Psoas muscle (tissue), 8 donors: ENCODE measurements around the gene RPTOR. TPM values are rescaled to one million over a fixed set of nuclear protein-coding genes. Genes with fewer than 3 reads are reported as not detected.

Experiments
- ATAC-seq, 4 donors: fragments of 200-7000 bp; cut with Tn5 transposase; one replicate each; pipeline ENCODE4 v1.9.1; 2020; ENCODE audit warnings: moderate library complexity in 3 of 4, mild to moderate bottlenecking in 2 of 4
- DNase-seq, 2 donors: peaks; one replicate each; pipeline ENCODE4 v3.0.0-alpha.2; 2020
- H3K27ac ChIP-seq: fragments of 200-600 bp; one replicate; pipeline ENCODE4 v1.8.0; 2022
- H3K27me3 ChIP-seq, 3 donors: fragments of 200-600 bp in 1 of 3; one replicate each; pipeline versions ENCODE4 v1.6.1 to v1.8.0; 2013 to 2022; ENCODE audit warnings: low read length in 2 of 3, mild to moderate bottlenecking in 2 of 3, moderate library complexity in 1 of 3; ENCODE audit not compliant: insufficient read depth in 3 of 3
- H3K36me3 ChIP-seq, 2 donors: fragments of 200-600 bp in 1 of 2; one replicate each; pipeline versions ENCODE4 v1.6.1 to v1.8.0; 2013 to 2022; ENCODE audit warnings: low read depth in 1 of 2, mild to moderate bottlenecking in 1 of 2, moderate library complexity in 1 of 2; ENCODE audit not compliant: insufficient read depth in 1 of 2
- H3K4me1 ChIP-seq: fragments of 200-600 bp; one replicate; pipeline ENCODE4 v1.8.0; 2022
- H3K4me3 ChIP-seq: fragments of 200-600 bp; one replicate; pipeline ENCODE4 v1.8.0; 2022; ENCODE audit warnings: mild to moderate bottlenecking
- H3K9me3 ChIP-seq: fragments of 200-600 bp; one replicate; pipeline ENCODE4 v1.8.0; 2022
- WGBS, 3 donors: extraction: QIAGEN DNeasy Blood & Tissue Kit; methylation state at CpG; one replicate each; pipeline versions ENCODE4 v1.1.6 to v1.1.7; 2013; 5-methylcytosine and 5-hydroxymethylcytosine counted together
- intact Hi-C, 2 donors: fragments of 100-400 bp; cut with DNase I; formaldehyde crosslinking; loops; one replicate each; pipeline versions ENCODE4 v1.11.0 to v1.14.2; 2022
- polyA plus RNA-seq, 3 donors: library from polyadenylated mRNA; stranded (reverse); fragments of 200-250 nt; gene quantifications; one replicate each; pipeline ENCODE4 v1.2.3, GENCODE V29; 2013
- total RNA-seq, 4 donors: library from RNA; stranded (reverse); fragmentation: NEBNext Ultra II Directional in 2 of 4; extraction: Animal tissue kit (Norgen Biotek cat#: 25700) in 2 of 4; gene quantifications; one replicate each; pipeline versions ENCODE4 v1.2.1 to v1.2.4, GENCODE V29; 2021 to 2023
- TF ChIP-seq, protein P1 (sequence below): fragments of 200-600 bp; IDR thresholded peaks from one replicate; pipeline ENCODE4 v1.8.0; 2022; ENCODE audit warnings: antibody characterized with exemption
- donor health status: healthy with polysubstance abuse.
- donor health status: DM: no; HTN: no; CAD: no; lungs with moderate emphysema.
- donor health status: Bipolar disorder and iron deficiency.
- donor health status: healthy.
- donor health status: DM: yes; HTN: yes; CAD: no.
- donor health status: DM: no; HTN: no; CAD: no.
- donor health status: DM: no; HTN: no; CAD: no.
- donor health status: DM: yes; HTN: yes; CAD: no.

RPTOR gene
- total and polyA plus RNA-seq, 7 donors, result 13.6 to 82.2 (median 32.5) TPM

GRCh38 chr17:80852476-80853015, 307.9 kb downstream of the RPTOR start:
- no peak overlapping the region for H3K27ac ChIP-seq
- DNase-seq (peak in 1 of 2 donors; percentile 42), ATAC-seq (no peak)
- peaks cover 0 to 15% of the 10 kb centered on the region in 2 donors for H3K36me3 ChIP-seq
- no peaks in the 10 kb centered on the region for H3K27me3 ChIP-seq
- TF ChIP-seq, protein P1, sequence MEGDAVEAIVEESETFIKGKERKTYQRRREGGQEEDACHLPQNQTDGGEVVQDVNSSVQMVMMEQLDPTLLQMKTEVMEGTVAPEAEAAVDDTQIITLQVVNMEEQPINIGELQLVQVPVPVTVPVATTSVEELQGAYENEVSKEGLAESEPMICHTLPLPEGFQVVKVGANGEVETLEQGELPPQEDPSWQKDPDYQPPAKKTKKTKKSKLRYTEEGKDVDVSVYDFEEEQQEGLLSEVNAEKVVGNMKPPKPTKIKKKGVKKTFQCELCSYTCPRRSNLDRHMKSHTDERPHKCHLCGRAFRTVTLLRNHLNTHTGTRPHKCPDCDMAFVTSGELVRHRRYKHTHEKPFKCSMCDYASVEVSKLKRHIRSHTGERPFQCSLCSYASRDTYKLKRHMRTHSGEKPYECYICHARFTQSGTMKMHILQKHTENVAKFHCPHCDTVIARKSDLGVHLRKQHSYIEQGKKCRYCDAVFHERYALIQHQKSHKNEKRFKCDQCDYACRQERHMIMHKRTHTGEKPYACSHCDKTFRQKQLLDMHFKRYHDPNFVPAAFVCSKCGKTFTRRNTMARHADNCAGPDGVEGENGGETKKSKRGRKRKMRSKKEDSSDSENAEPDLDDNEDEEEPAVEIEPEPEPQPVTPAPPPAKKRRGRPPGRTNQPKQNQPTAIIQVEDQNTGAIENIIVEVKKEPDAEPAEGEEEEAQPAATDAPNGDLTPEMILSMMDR, result no peak
- peaks cover 31% of the 10 kb centered on the region for H3K4me1 ChIP-seq
- intact Hi-C loops, result no loop called here
- no peaks in the 10 kb centered on the region for H3K9me3 ChIP-seq
- WGBS, 3 donors, result 90 to 92% (median 90%) methylated on average over 11 of the region's 11 CpGs
- H3K4me3 ChIP-seq, result no peak overlapping the region

DNA sequence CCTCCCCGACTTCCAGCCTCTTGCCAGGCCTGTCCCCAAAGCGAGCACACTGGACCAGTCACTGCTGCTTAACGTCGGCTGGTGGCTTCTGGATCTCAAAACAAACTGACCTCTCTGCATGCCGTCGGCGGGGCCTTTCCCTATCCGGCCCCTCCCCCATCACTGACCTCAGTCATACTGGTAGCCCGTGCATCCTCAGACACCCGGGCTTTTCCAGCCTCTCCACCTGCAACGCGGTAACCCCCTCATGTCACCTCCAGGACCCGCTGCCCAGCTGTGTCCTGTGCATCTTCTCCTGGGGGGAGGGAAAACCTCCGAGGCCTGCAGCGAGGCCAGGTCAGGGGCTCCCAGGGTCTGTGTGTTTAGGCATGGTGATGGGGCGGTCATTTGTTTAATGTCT, 308.4 kb downstream of the RPTOR start:
- intact Hi-C loops, result no loop called here
- Histone ChIP-seq H3K4me3 (no peak overlapping the region), H3K27ac (no peak overlapping the region), H3K27me3 (no peaks in the 10 kb centered on the region), H3K4me1 (peaks cover 35% of the 10 kb centered on the region), H3K9me3 (no peaks in the 10 kb centered on the region), H3K36me3 (peaks cover 0 to 11% of the 10 kb centered on the region in 2 donors)
- 78 to 83% (median 81%) methylated on average over 16 of the region's 16 CpGs for WGBS, 3 donors
- TF ChIP-seq, protein P1, result no peak
- DNase-seq (peak in 1 of 2 donors; percentile 28), ATAC-seq (no peak)

- no peaks in the 10 kb centered on the region for H3K9me3 ChIP-seq
- DNase-seq, result peak in 1 of 2 donors; percentile 41
- 93 to 95% (median 95%) methylated on average over 10 of the region's 10 CpGs for WGBS, 3 donors
- TF ChIP-seq, protein P1, result no peak
- H3K27me3 ChIP-seq, result no peaks in the 10 kb centered on the region
- ATAC-seq, result no peak
- peaks cover 0 to 6% of the 10 kb centered on the region in 2 donors for H3K36me3 ChIP-seq
- peaks cover 44% of the 10 kb centered on the region for H3K4me1 ChIP-seq
- intact Hi-C loops, result no loop called here
- H3K4me3 ChIP-seq, result no peak overlapping the region
- H3K27ac ChIP-seq, result no peak overlapping the region
These were observed 309.6 kb downstream of the RPTOR start for GRCh38 chr17:80854220-80854619.

- Histone ChIP-seq H3K27ac (peak overlapping the region; percentile 96), H3K4me3 (no peak overlapping the region), H3K9me3 (no peaks in the 10 kb centered on the region), H3K27me3 (no peaks in the 10 kb centered on the region), H3K4me1 (peaks cover 50% of the 10 kb centered on the region), H3K36me3 (peaks cover 0 to 6% of the 10 kb centered on the region in 2 donors)
- TF ChIP-seq, protein P1, result no peak
- ATAC-seq, result no peak
- peak in 1 of 2 donors; percentile 32 for DNase-seq
- WGBS, 3 donors, result 91 to 94% (median 92%) methylated on average over 23 of the region's 23 CpGs
- intact Hi-C loops, result no loop called here
These were observed 310.7 kb downstream of the RPTOR start for GRCh38 chr17:80855196-80855947.
